SK-N-SH (cell line): Measurements from ENCODE around the gene MAP6D1. TPM values are rescaled to one million over a fixed set of nuclear protein-coding genes. Genes with fewer than 3 reads are reported as not detected.

Source experiments
- CTCF ChIA-PET: fragments of 300-600, 350-600 bp; formaldehyde crosslinking; extraction: SDS; loops from one replicate; lab custom pipeline; 2021; lab: Yijun Ruan, JAX
- POLR2A ChIA-PET: fragments of 350-600 bp; sonication (Branson Sonifier 250); formaldehyde crosslinking; extraction: SDS; loops from one replicate; lab custom pipeline; 2020; ENCODE audit warnings: antibody characterized with exemption, inconsistent platforms; lab: Yijun Ruan, JAX
- DNase-seq: peaks from one replicate; pipeline ENCODE4 v3.0.0; 2012
- H2AFZ ChIP-seq: fragments of 200-600 bp; sonication (generic); 2 replicates; pipeline ENCODE4 v1.8.1; 2016; ENCODE audit warnings: antibody characterized with exemption, mild to moderate bottlenecking, low read depth
- H3F3A ChIP-seq: fragments of 200-600 bp; sonication (generic); replicated peaks from 2 replicates; pipeline ENCODE3; 2016; ENCODE audit warnings: antibody characterized with exemption, mild to moderate bottlenecking; ENCODE audit not compliant: insufficient read depth
- H3K27ac ChIP-seq, 2 experiments: fragments of 200-500 bp in 1 of 2; fragments of 200-600 bp in 1 of 2; sonication (Bioruptor generic) in 1 of 2; sonication (generic), shearing (Covaris generic) in 1 of 2; 2 replicates each; pipeline versions ENCODE4 v1.5.1 to v1.6.1; 2014 to 2016; ENCODE audit warnings: low read depth in 2 of 2, inconsistent platforms in 1 of 2, low read length in 1 of 2, mild to moderate bottlenecking in 1 of 2, mixed read lengths in 1 of 2
- H3K27me3 ChIP-seq: fragments of 200-600 bp; sonication (generic), shearing (Covaris generic); 2 replicates; pipeline ENCODE4 v1.6.1; 2016; ENCODE audit warnings: mixed run types; ENCODE audit not compliant: insufficient read depth
- H3K36me3 ChIP-seq, 2 experiments: fragments of 200-500 bp in 1 of 2; fragments of 200-600 bp in 1 of 2; sonication (Bioruptor generic) in 1 of 2; sonication (generic) in 1 of 2; replicated peaks in 1 of 2; 2 replicates each; pipeline versions ENCODE3 to v1.5.1; 2014 to 2016; ENCODE audit warnings: low read length in 1 of 2, mild to moderate bottlenecking in 1 of 2; ENCODE audit not compliant: insufficient read depth in 2 of 2, control insufficient read depth in 1 of 2
- H3K4me1 ChIP-seq, 2 experiments: fragments of 200-500 bp in 1 of 2; fragments of 200-600 bp in 1 of 2; sonication (Bioruptor generic) in 1 of 2; sonication (generic), shearing (Covaris generic) in 1 of 2; 2 replicates each; pipeline versions ENCODE4 v1.5.1 to v1.6.1; 2014 to 2016; ENCODE audit warnings: low read depth in 1 of 2, low read length in 1 of 2, mixed run types in 1 of 2; ENCODE audit not compliant: insufficient read depth in 2 of 2, control insufficient read depth in 1 of 2
- H3K4me2 ChIP-seq: fragments of 200-600 bp; sonication (generic), shearing (Covaris generic); 2 replicates; pipeline ENCODE4 v1.6.1; 2017; ENCODE audit warnings: mixed run types
- H3K4me3 ChIP-seq, 2 experiments: fragments of 200-500 bp in 1 of 2; fragments of 200-600 bp in 1 of 2; sonication (Bioruptor generic) in 1 of 2; sonication (generic), shearing (Covaris generic) in 1 of 2; 2 replicates each; pipeline versions ENCODE4 v1.5.1 to v1.8.1; 2014 to 2016; ENCODE audit warnings: low read depth in 2 of 2, inconsistent platforms in 1 of 2, low read length in 1 of 2, mild to moderate bottlenecking in 1 of 2, mixed read lengths in 1 of 2, moderate library complexity in 1 of 2
- H3K79me2 ChIP-seq: fragments of 200-600 bp; sonication (generic); 2 replicates; pipeline ENCODE4 v1.8.1; 2017; ENCODE audit warnings: mild to moderate bottlenecking; ENCODE audit not compliant: insufficient read depth
- H3K9ac ChIP-seq: fragments of 200-600 bp; sonication (generic); 2 replicates; pipeline ENCODE4 v1.6.1; 2017; ENCODE audit warnings: mixed run types
- H3K9me2 ChIP-seq: fragments of 200-600 bp; sonication (generic); 2 replicates; pipeline ENCODE4 v1.6.1; 2017; ENCODE audit warnings: mixed run types
- H3K9me3 ChIP-seq: fragments of 200-600 bp; sonication (generic); 2 replicates; pipeline ENCODE4 v1.6.1; 2017; ENCODE audit warnings: mixed run types, mild to moderate bottlenecking, moderate library complexity
- H4K20me1 ChIP-seq: fragments of 200-600 bp; sonication (generic); 2 replicates; pipeline ENCODE4 v1.6.1; 2017; ENCODE audit warnings: mild to moderate bottlenecking, mixed run types; ENCODE audit not compliant: insufficient read depth
- FOSL2 ChIP-seq: IDR thresholded peaks from 2 replicates; pipeline ENCODE4 v1.4.0; 2012; ENCODE audit warnings: low read depth, mild to moderate bottlenecking, moderate library complexity, borderline replicate concordance
- FOXM1 ChIP-seq: IDR thresholded peaks from 2 replicates; pipeline ENCODE4 v1.4.0; 2012; ENCODE audit warnings: low read depth, mild to moderate bottlenecking
- GABPA ChIP-seq: IDR thresholded peaks from 2 replicates; pipeline ENCODE4 v1.4.0; 2012; ENCODE audit warnings: low read depth, mild to moderate bottlenecking
- GATA2 ChIP-seq: sonication (generic); formaldehyde crosslinking; IDR thresholded peaks from 2 replicates; pipeline ENCODE4 v1.5.0; 2020; ENCODE audit warnings: mild to moderate bottlenecking, missing genetic modification reagents
- IRF3 ChIP-seq: fragments of 150-350 bp; IDR thresholded peaks from 2 replicates; pipeline ENCODE4 v1.6.1; 2016; ENCODE audit warnings: mild to moderate bottlenecking, low read depth, low read length
- JUND ChIP-seq: IDR thresholded peaks from 2 replicates; pipeline ENCODE4 v1.4.0; 2012
- MAX ChIP-seq: IDR thresholded peaks from 2 replicates; pipeline ENCODE4 v1.4.0; 2012; ENCODE audit warnings: low read depth
- MEF2A ChIP-seq: IDR thresholded peaks from 2 replicates; pipeline ENCODE4 v1.4.0; 2012; ENCODE audit warnings: low read depth, borderline replicate concordance
- NFIC ChIP-seq: IDR thresholded peaks from 2 replicates; pipeline ENCODE4 v1.4.0; 2012; ENCODE audit warnings: borderline replicate concordance
- PBX3 ChIP-seq: IDR thresholded peaks from 2 replicates; pipeline ENCODE4; 2012
- RCOR1 ChIP-seq: fragments of 150-350 bp; IDR thresholded peaks from 2 replicates; pipeline ENCODE4 v1.6.1; 2017; ENCODE audit warnings: antibody characterized with exemption, low read length
- REST ChIP-seq: IDR thresholded peaks from 2 replicates; pipeline ENCODE4 v1.6.1; 2012; ENCODE audit warnings: mild to moderate bottlenecking, low read depth, low read length, moderate library complexity
- RFX5 ChIP-seq: IDR thresholded peaks from 2 replicates; pipeline ENCODE4 v1.6.1; 2012; ENCODE audit warnings: mild to moderate bottlenecking, improper control_type of control experiment, low read length
- SIN3A ChIP-seq: IDR thresholded peaks from 2 replicates; pipeline ENCODE4 v1.6.1; 2012; ENCODE audit warnings: low read depth, mild to moderate bottlenecking, low read length, moderate library complexity, borderline replicate concordance
- SMC3 ChIP-seq: IDR thresholded peaks from 2 replicates; pipeline ENCODE4 v1.6.1; 2012; ENCODE audit warnings: low read depth, low read length, improper control_type of control experiment
- USF1 ChIP-seq: IDR thresholded peaks from 2 replicates; pipeline ENCODE4 v1.4.0; 2012; ENCODE audit warnings: low read depth, borderline replicate concordance
- USF2 ChIP-seq: fragments of 150-350 bp; IDR thresholded peaks from 2 replicates; pipeline ENCODE4 v1.6.1; 2017; ENCODE audit warnings: antibody characterized with exemption, low read length, low read depth, borderline replicate concordance
- YY1 ChIP-seq: IDR thresholded peaks from 2 replicates; pipeline ENCODE4 v1.4.0; 2012; ENCODE audit warnings: low read depth, mild to moderate bottlenecking
- ZBTB33 ChIP-seq: IDR thresholded peaks from 2 replicates; pipeline ENCODE4 v1.4.0; 2012; ENCODE audit warnings: low read depth, borderline replicate concordance
- WGBS: methylation state at CpG from one replicate; pipeline ENCODE4 v1.1.6; 2017; ENCODE audit warnings: low lambda C conversion rate; 5-methylcytosine and 5-hydroxymethylcytosine counted together
- polyA plus RNA-seq, 3 experiments: library from polyadenylated mRNA; depleted of rRNA; stranded (reverse); fragments of >200 nt; gene quantifications; 2 replicates each; pipeline ENCODE4 v1.2.3, GENCODE V29; 2012

Gene MAP6D1
- polyA plus RNA-seq, 1 of the 3 experiments (the other 2 are of a cell fraction) = 2.6 TPM

GRCh38 chr3:183801601-183802000 is 23.8 kb downstream of the MAP6D1 start (continued):
- TF ChIP-seq ZBTB33 (no peak), FOSL2 (no peak), GATA2 (CRISPR knock-in tag) (no peak)

GRCh38 chr3:183800243-183800863 is 25.0 kb downstream of the MAP6D1 start:
- no peaks in the 10 kb centered on the region for H4K20me1 ChIP-seq
- no peaks in the 10 kb centered on the region for H3F3A ChIP-seq
- H3K9ac ChIP-seq = no peak overlapping the region
- WGBS = 91% methylated on average over 8 of the region's 8 CpGs
- DNase-seq = no peak
- no peaks in the 10 kb centered on the region for H3K4me1 ChIP-seq
- TF ChIP-seq GABPA (no peak), RFX5 (no peak), FOXM1 (no peak), RCOR1 (no peak), SIN3A (no peak), JUND (no peak), NFIC (no peak), ZBTB33 (no peak), MAX (no peak), USF2 (no peak), YY1 (no peak), USF1 (no peak), REST (no peak), SMC3 (no peak), PBX3 (no peak), MEF2A (no peak), IRF3 (no peak)
- H3K79me2 ChIP-seq = no peaks in the 10 kb centered on the region
- H3K4me3 ChIP-seq = no peak overlapping the region
- no peak overlapping the region for H3K27ac ChIP-seq
- CTCF ChIA-PET = interaction anchor here (1.4 kb wide), 1 partner anchor 33 kb away, joined by 4 read pairs; no protein-coding TSS in a partner anchor
- POLR2A ChIA-PET = no interaction called here
- no peaks in the 10 kb centered on the region for H3K27me3 ChIP-seq
- H3K9me3 ChIP-seq = no peaks in the 10 kb centered on the region
- H3K9me2 ChIP-seq = no peaks in the 10 kb centered on the region
- H2AFZ ChIP-seq = no peak overlapping the region
- H3K36me3 ChIP-seq = peaks cover 52 to 57% of the 10 kb centered on the region in 2 experiments
- no peak overlapping the region for H3K4me2 ChIP-seq
